CD8-positive, alpha-beta memory T cell (primary cell): ENCODE measurements around the gene TMEM121B. TPM values are rescaled to one million over a fixed set of nuclear protein-coding genes. Genes with fewer than 3 reads are reported as not detected.

Experiments used
- CTCF ChIA-PET: fragments of 350-600 bp; sonication (Branson Sonifier 250); formaldehyde crosslinking; loops from one replicate; lab custom pipeline; 2021; ENCODE audit warnings: antibody characterized with exemption; lab: Charles Lee
- POLR2A ChIA-PET: fragments of 350-600 bp; sonication (Branson Sonifier 250); formaldehyde crosslinking; loops from one replicate; lab custom pipeline; 2021; ENCODE audit warnings: antibody characterized with exemption; lab: Charles Lee
- DNase-seq, 5 donors: peaks; one replicate each; pipeline versions ENCODE4 v3.0.0 to v3.0.0-alpha.2; 2020 to 2022; ENCODE audit warnings: mixed read lengths in 1 of 5
- H3K27ac ChIP-seq: one replicate; pipeline ENCODE4 v1.7.0; 2013; ENCODE audit warnings: low read depth, mild to moderate bottlenecking, low read length, moderate library complexity
- H3K27me3 ChIP-seq: 2 replicates; pipeline ENCODE4 v1.7.0; 2013; ENCODE audit warnings: low read length, mild to moderate bottlenecking; ENCODE audit not compliant: insufficient read depth, poor library complexity, severe bottlenecking
- H3K36me3 ChIP-seq: 2 replicates; pipeline ENCODE4 v1.7.0; 2013; ENCODE audit warnings: mild to moderate bottlenecking, low read length, moderate library complexity; ENCODE audit not compliant: insufficient read depth
- H3K4me1 ChIP-seq: 2 replicates; pipeline ENCODE4 v1.7.0; 2013; ENCODE audit warnings: mild to moderate bottlenecking, low read length, moderate library complexity; ENCODE audit not compliant: insufficient read depth
- H3K4me3 ChIP-seq: 2 replicates; pipeline ENCODE4 v1.7.0; 2013; ENCODE audit warnings: mild to moderate bottlenecking, low read length
- H3K9me3 ChIP-seq: 2 replicates; pipeline ENCODE4 v1.7.0; 2013; ENCODE audit warnings: mild to moderate bottlenecking, low read length
- H3K27ac Mint-ChIP-seq, 8 donors: one replicate each; pipeline ENCODE4 v1.8.0; 2020 to 2021; ENCODE audit warnings: mixed read lengths in 8 of 8, mild to moderate bottlenecking in 6 of 8, inconsistent platforms in 3 of 8, moderate library complexity in 3 of 8
- H3K27me3 Mint-ChIP-seq, 2 donors: one replicate each; pipeline ENCODE4 v1.8.0; 2020 to 2021; ENCODE audit warnings: mixed read lengths in 2 of 2, mild to moderate bottlenecking in 1 of 2, moderate library complexity in 1 of 2
- H3K36me3 Mint-ChIP-seq, 3 donors: one replicate each; pipeline ENCODE4 v1.8.0; 2020 to 2021; ENCODE audit warnings: mixed read lengths in 3 of 3, inconsistent platforms in 1 of 3, mild to moderate bottlenecking in 1 of 3
- H3K4me1 Mint-ChIP-seq, 3 donors: one replicate each; pipeline ENCODE4 v1.8.0; 2020 to 2021; ENCODE audit warnings: mixed read lengths in 3 of 3, inconsistent platforms in 1 of 3, mild to moderate bottlenecking in 1 of 3
- H3K4me3 Mint-ChIP-seq, 7 donors: one replicate each; pipeline ENCODE4 v1.8.0; 2020 to 2021; ENCODE audit warnings: mixed read lengths in 7 of 7, mild to moderate bottlenecking in 6 of 7, moderate library complexity in 4 of 7, inconsistent platforms in 2 of 7
- H3K9me3 Mint-ChIP-seq, 5 donors: one replicate each; pipeline ENCODE4 v1.8.0; 2020 to 2022; ENCODE audit warnings: mixed read lengths in 5 of 5, mild to moderate bottlenecking in 3 of 5, moderate library complexity in 2 of 5, inconsistent platforms in 1 of 5
- polyA plus RNA-seq: library from polyadenylated mRNA; unstranded; fragments of 300-500 nt; fragmentation: Illumina TruSeq; gene quantifications from one replicate; pipeline ENCODE4 v1.2.3, GENCODE V29; 2021
- total RNA-seq, 2 experiments: library from RNA; stranded (reverse); gene quantifications; one replicate each; pipeline ENCODE4 v1.2.3, GENCODE V29; 2021

Gene TMEM121B
- total and polyA plus RNA-seq, 3 experiments from 2014 or later: 0.11 to 0.15 TPM; not detected in 1

DNA sequence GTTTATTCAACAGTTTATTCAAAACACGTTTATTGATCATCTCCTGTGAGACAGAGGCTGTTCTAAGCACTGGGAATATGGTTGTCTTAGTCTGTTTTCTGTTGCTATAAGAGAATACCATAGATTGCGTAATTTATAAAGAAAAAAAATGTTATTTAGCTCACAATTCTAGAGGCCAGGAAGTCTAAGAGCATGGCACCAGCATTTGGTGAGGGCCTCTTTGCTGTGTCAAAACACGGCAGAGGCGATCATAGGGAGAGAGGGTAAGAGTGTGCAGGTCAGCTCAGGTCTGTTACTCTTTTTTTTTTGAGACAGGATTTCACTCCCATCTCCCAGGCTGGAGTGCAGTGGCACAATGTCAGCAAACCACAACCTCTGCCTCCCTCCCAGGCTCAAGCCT lies 41.6 kb downstream of the TMEM121B start:
- Histone ChIP-seq H3K36me3 (no peaks in the 10 kb centered on the region), H3K4me3 (no peak overlapping the region), H3K9me3 (no peaks in the 10 kb centered on the region), H3K4me1 (peaks cover 7% of the 10 kb centered on the region), H3K27me3 (no peaks in the 10 kb centered on the region), H3K27ac (no peak overlapping the region)
- H3K27ac Mint-ChIP-seq: no peak overlapping the region
- no peaks in the 10 kb centered on the region for H3K9me3 Mint-ChIP-seq
- CTCF ChIA-PET: interaction anchor here (1.1 kb wide), 1 partner anchor 10 kb away, joined by 3 read pairs; no protein-coding TSS in a partner anchor
- H3K4me1 Mint-ChIP-seq: peaks cover 16 to 23% (median 23%) of the 10 kb centered on the region in 3 donors
- DNase-seq: no peak
- POLR2A ChIA-PET: no interaction called here
- peaks cover 0 to 4% of the 10 kb centered on the region in 2 donors for H3K27me3 Mint-ChIP-seq
- no peak overlapping the region for H3K4me3 Mint-ChIP-seq
- H3K36me3 Mint-ChIP-seq: no peaks in the 10 kb centered on the region

GRCh38 chr22:17077255-17077654 lies 43.9 kb downstream of the TMEM121B start:
- POLR2A ChIA-PET: no interaction called here

GRCh38 chr22:17074648-17075002 lies 46.5 kb downstream of the TMEM121B start:
- Histone ChIP-seq H3K36me3 (no peaks in the 10 kb centered on the region), H3K27ac (no peak overlapping the region), H3K4me1 (peaks cover 7% of the 10 kb centered on the region), H3K9me3 (no peaks in the 10 kb centered on the region), H3K4me3 (no peak overlapping the region), H3K27me3 (no peaks in the 10 kb centered on the region)
- peaks cover 0 to 6% of the 10 kb centered on the region in 2 donors for H3K27me3 Mint-ChIP-seq
- ChIA-PET POLR2A (interaction anchor here (1.1 kb wide), 1 partner anchor 13 kb away, joined by 3 read pairs; no protein-coding TSS in a partner anchor), CTCF (interaction anchor here (0.9 to 6.6 kb wide), 16 partner anchors 9 to 434 kb away, joined by 3 to 82 read pairs (median 4); no protein-coding TSS in a partner anchor)
- no peak overlapping the region for H3K27ac Mint-ChIP-seq
- no peak overlapping the region for H3K4me3 Mint-ChIP-seq
- H3K4me1 Mint-ChIP-seq: peaks cover 6 to 12% (median 12%) of the 10 kb centered on the region in 3 donors
- H3K36me3 Mint-ChIP-seq: no peaks in the 10 kb centered on the region
- DNase-seq: no peak
- H3K9me3 Mint-ChIP-seq: no peaks in the 10 kb centered on the region

More at GRCh38 chr22:17077255-17077654, 43.9 kb downstream of the TMEM121B start:
- no peak for DNase-seq
- no peaks in the 10 kb centered on the region for H3K27me3 ChIP-seq
- peaks cover 7% of the 10 kb centered on the region for H3K4me1 ChIP-seq
- H3K9me3 Mint-ChIP-seq: no peaks in the 10 kb centered on the region
- peaks cover 6 to 12% (median 12%) of the 10 kb centered on the region in 3 donors for H3K4me1 Mint-ChIP-seq
- H3K27ac ChIP-seq: no peak overlapping the region
- H3K36me3 ChIP-seq: no peaks in the 10 kb centered on the region
- H3K4me3 ChIP-seq: no peak overlapping the region
- no peak overlapping the region for H3K27ac Mint-ChIP-seq
- H3K27me3 Mint-ChIP-seq: peaks cover 0 to 4% of the 10 kb centered on the region in 2 donors
- no peaks in the 10 kb centered on the region for H3K36me3 Mint-ChIP-seq
- H3K9me3 ChIP-seq: no peaks in the 10 kb centered on the region
- no peak overlapping the region for H3K4me3 Mint-ChIP-seq
- CTCF ChIA-PET: interaction anchor here (2.1 to 6.6 kb wide), 2 partner anchors 96 to 424 kb away, joined by 15 to 82 read pairs; no protein-coding TSS in a partner anchor

DNA sequence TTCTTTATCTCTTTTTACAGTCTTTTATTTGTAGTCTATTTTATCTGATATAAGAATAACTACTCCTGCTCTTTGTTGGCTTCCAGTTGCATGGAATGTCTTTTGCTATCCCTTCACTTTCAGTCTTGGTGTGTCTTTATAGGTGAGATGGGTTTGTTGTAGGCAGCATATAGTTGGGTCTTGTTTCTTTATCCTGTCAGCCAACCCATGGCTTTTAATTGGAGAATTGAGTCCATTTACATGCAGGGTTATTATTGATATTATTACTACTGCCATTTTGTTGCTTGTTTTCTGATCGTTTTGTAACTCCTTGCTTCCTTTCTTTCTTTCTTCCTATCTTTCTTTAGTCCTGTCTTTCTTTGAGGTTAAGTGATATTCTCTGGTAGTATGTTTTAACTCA lies 48.3 kb downstream of the TMEM121B start:
- no peak for DNase-seq
- Histone ChIP-seq H3K36me3 (no peaks in the 10 kb centered on the region), H3K27ac (no peak overlapping the region), H3K4me1 (peaks cover 7% of the 10 kb centered on the region), H3K9me3 (no peaks in the 10 kb centered on the region), H3K4me3 (no peak overlapping the region), H3K27me3 (no peaks in the 10 kb centered on the region)
- CTCF ChIA-PET: interaction anchor here (6.6 kb wide), 1 partner anchor 100 kb away, joined by 82 read pairs; no protein-coding TSS in a partner anchor
- POLR2A ChIA-PET: no interaction called here
- Mint-ChIP-seq H3K36me3 (no peaks in the 10 kb centered on the region), H3K4me3 (no peak overlapping the region), H3K27me3 (peaks cover 0 to 6% of the 10 kb centered on the region in 2 donors), H3K9me3 (no peaks in the 10 kb centered on the region), H3K27ac (no peak overlapping the region), H3K4me1 (peaks cover 6 to 12% (median 12%) of the 10 kb centered on the region in 3 donors)

Other genes starting within 250 kb of the TMEM121B start
- gene GAB4, start 113.1 kb downstream of the TMEM121B start, total RNA-seq: not detected
- not detected for gene GAB4, start 113.1 kb downstream of the TMEM121B start, polyA plus RNA-seq
- 10 to 100 TPM; 21.7 to 22.0 TPM for gene IL17RA, start 36.4 kb downstream of the TMEM121B start, total RNA-seq
- 30.2 TPM for gene IL17RA, start 36.4 kb downstream of the TMEM121B start, polyA plus RNA-seq
- gene HDHD5, start 37.9 kb upstream of the TMEM121B start, total RNA-seq: 10 to 100 TPM; 38.6 to 40.0 TPM
- 53.5 TPM for gene HDHD5, start 37.9 kb upstream of the TMEM121B start, polyA plus RNA-seq
- 10 to 100 TPM in 1 of 2 experiments, 1 to 10 TPM in 1; 8.6 to 11.1 TPM for gene ADA2, start 98.1 kb upstream of the TMEM121B start, total RNA-seq
- 76.9 TPM for gene ADA2, start 98.1 kb upstream of the TMEM121B start, polyA plus RNA-seq
- not detected for gene CECR2, start 248.1 kb upstream of the TMEM121B start, total RNA-seq
- not detected for gene CECR2, start 248.1 kb upstream of the TMEM121B start, polyA plus RNA-seq